Fibroblast of the aortic adventitia (primary cell): Measurements from ENCODE around the gene GATC. TPM values are rescaled to one million over a fixed set of nuclear protein-coding genes. Genes with fewer than 3 reads are reported as not detected.
"Not testable (repeated sequence)": the region's sequence is repeated elsewhere in the genome, so short reads cannot be mapped to it uniquely, and the experiment has no call there.

Experiments used
- DNase-seq: peaks from one replicate; pipeline ENCODE4 v3.0.0-alpha.2; 2010; ENCODE audit warnings: low read depth
- H3K4me3 ChIP-seq: 2 replicates; pipeline ENCODE4 v1.5.1; 2011; ENCODE audit warnings: low read depth, mild to moderate bottlenecking, control low read depth, low read length, moderate library complexity
- total RNA-seq: library from RNA; depleted of rRNA; stranded (reverse); fragments of >200 nt; gene quantifications from 2 replicates; pipeline ENCODE4 v1.2.3, GENCODE V29; 2012; ENCODE audit warnings: low replicate concordance
- TF ChIP-seq, protein P1 (sequence below): IDR thresholded peaks from 2 replicates; pipeline ENCODE4 v1.5.1; 2011; ENCODE audit warnings: mild to moderate bottlenecking, low read length, control low read depth, inconsistent platforms; ENCODE audit not compliant: insufficient read depth

The GATC gene
- total RNA-seq, 1 donor = 20.5 TPM

DNA sequence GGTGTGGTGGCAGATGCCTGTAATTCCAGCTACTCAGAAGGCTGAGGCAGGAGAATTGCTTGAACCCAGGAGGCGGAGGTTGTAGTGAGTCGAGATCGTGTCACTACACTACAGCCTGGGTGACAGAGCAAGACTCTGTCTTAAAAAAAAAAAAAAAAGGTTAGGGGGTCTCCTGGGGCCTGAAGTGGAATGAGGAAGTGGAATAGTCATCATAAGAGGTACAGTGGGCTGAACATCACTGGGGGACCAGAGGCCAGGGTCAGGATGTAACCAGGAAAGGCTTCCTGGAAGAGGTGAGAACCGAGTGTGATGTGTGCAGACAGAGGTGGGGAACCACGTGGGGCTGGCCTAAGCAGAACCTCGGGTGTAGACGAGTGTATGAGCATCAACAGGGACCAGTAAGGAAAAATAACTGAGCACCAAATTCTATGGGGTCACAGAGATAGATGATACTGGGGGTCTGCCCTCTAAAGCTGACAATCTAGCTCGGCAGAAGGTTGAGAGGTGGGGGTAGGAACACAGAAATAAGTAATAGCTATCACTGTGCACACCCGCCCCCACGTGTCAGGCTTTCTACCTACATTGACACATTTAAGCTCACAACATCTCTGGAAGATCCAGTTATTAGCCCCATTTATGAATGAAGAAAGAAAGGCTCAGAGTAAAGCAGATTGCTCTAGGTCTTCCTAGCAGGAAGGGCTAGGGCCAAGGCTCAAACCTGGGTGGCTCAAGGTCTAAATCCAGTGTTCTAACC, 13.3 kb upstream of the GATC start:
- DNase-seq = no peak
- TF ChIP-seq, protein P1, sequence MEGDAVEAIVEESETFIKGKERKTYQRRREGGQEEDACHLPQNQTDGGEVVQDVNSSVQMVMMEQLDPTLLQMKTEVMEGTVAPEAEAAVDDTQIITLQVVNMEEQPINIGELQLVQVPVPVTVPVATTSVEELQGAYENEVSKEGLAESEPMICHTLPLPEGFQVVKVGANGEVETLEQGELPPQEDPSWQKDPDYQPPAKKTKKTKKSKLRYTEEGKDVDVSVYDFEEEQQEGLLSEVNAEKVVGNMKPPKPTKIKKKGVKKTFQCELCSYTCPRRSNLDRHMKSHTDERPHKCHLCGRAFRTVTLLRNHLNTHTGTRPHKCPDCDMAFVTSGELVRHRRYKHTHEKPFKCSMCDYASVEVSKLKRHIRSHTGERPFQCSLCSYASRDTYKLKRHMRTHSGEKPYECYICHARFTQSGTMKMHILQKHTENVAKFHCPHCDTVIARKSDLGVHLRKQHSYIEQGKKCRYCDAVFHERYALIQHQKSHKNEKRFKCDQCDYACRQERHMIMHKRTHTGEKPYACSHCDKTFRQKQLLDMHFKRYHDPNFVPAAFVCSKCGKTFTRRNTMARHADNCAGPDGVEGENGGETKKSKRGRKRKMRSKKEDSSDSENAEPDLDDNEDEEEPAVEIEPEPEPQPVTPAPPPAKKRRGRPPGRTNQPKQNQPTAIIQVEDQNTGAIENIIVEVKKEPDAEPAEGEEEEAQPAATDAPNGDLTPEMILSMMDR = no peak
- H3K4me3 ChIP-seq = no peak overlapping the region

DNA sequence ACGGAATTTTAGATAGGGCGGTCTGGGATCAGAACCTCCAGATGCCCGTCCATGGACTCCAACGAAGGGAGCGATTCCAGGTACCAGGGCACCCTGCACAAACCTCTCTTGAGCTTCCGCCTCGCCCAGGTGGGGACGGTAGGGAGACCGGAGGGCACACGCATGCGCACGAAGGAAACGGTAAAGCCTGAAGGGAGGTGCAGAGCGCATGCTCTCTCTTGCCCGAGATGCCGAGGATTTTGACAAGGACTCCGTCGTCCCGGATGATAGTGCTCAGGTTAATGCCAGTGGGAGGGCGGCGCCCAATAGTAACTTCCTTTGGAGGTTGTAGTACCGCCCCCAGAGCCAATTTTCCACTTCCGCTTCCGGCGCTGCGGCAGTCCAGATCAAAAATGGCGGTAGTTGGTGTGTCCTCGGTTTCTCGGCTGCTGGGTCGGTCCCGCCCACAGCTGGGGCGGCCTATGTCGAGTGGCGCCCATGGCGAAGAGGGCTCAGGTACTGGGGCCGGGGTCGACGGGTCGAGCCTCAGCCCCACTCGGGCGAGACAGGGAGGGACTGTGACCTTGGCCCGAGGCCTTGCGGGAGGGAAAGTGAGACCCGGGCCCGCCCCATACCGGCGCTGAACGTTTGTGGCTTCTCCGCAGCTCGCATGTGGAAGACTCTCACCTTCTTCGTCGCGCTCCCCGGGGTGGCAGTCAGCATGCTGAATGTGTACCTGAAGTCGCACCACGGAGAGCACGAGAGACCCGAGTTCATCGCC, 8.3 kb upstream of the GATC start, which contains the start of gene COX6A1:
Gene COX6A1 (plus strand): TSS at position 379 of the 760 bp plus-strand sequence. CDS start 14 bp downstream, at position 393.
- peak; percentile 97 for DNase-seq
- TF ChIP-seq, protein P1 = no peak
- H3K4me3 ChIP-seq = peak within 1 kb of the TSS; percentile 96

DNA sequence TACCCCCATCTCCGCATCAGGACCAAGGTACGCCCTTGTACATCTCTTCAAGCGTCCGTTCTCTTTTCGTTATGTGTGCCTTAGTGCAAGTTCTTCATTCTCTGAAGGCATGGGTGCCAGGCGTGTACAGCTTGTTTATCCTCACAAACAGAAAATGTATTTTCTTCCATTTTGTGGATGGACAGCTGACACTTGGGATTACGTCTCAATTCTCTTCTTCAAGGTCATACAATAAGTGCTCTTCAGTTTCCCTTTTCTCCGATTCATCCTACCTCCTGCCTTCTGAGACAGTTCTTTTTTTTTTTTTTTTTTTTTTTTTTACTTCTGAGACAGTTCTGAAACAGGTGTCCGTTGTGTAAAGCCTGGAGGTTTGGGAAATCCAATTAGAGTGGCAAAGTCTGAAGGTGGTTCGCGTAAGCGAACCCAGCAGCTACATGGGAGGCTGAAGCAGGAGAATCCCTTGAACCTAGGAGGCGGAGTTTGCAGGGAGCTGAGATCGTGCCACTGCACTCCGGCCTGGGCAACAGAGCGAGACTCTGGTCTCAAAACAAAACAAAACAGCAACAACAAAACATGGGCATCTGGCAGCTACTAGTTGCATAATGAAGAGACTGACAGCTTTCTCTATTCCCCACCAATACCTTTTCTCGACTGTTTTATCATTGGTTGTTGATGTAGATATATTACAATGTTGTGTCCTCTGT, 7.6 kb upstream of the GATC start:
- DNase-seq = no peak

DNA sequence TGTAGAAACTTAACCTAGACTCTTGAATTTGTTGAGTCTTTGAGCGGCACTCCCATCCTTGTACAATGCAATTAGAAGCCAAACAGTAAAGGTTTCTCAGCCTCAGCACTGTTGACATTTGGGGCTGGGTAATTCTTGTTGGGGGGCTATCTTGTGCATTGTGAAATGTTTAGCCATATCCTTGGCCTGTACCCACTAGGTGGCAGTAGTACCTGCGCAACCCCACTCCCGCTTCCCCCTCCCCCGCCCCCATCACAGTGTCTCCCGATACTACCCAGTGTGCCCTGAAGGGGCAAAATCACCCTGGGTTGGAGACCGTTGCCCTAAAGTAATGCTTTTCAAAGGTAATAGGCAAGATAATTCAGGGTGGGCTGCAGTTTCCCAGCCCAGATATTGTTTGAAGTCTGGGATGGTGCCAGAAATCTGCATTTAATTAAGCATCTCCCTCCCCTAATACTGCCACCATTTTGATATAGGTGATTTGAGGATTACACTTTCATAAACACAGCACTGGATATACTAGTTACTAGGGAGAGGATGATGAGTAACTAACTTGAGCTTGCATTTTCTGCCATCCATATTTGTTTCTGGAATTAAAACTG, 6.5 kb upstream of the GATC start:
- peak overlapping the region; percentile 14 for H3K4me3 ChIP-seq
- TF ChIP-seq, protein P1 = peak; percentile 50
- DNase-seq = peak; percentile 53

More for the DNA sequence above, 7.6 kb upstream of the GATC start:
- TF ChIP-seq, protein P1 = no peak
- peak overlapping the region; percentile 96 for H3K4me3 ChIP-seq

DNA sequence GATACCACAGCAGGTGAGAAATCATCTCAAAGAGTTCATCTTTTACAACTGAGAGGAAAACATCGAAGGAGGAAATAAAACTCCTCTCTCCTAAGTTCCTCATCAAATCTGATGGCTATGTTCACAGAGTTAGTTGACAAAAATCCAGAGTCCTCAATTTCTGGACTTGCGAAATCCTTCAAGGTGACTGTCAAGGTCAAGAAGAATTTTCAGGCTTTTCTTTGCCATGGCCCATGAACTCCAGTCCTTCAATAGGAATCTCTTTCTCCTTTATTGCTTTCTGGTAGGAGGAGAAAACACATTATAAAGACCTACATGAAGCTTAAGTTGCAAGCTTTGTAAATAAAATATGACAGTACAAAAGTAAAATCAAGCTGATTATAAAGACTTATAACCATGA, 1.6 kb upstream of the GATC start:
- TF ChIP-seq, protein P1 = no peak
- DNase-seq = no peak
- H3K4me3 ChIP-seq = peak overlapping the region; percentile 100

DNA sequence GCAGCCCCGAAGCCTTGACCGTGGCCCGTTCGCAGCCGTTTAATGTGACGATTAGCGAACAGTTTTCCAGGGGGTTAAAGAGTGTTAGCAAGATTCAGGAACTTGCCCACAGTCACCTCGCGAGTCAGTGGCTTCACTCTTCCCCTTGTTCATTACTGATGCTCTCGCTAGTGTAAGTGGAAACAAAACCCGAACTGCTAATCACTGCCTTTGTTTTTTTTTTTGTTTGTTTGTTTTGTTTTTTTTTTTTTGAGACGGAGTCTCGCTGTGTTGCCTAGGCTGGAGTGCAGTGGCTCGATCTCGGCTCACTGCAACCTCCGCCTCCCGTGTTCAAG, 567 bp downstream of the GATC start:
- peak overlapping the region; percentile 100 for H3K4me3 ChIP-seq
- DNase-seq = not testable (repeated sequence)

DNA sequence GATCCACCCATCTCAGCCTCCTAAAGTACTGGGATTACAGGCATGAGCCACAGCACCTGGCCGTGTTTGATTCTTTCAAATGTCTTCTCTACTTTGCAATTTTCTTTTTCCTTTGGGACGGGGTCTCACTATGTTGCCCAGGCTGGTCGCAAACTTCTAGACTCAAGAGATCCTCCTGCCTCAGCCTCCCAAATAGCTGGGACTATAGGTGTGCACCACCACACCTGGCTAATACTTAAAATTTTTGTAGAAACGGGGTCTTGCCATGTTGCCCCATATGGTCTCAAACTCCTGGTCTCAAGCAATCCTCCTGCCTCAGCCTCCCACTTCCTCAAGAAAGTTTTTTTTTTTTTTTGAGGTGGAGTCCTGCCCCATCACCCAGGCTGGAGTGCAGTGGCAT, 1.7 kb downstream of the GATC start:
- H3K4me3 ChIP-seq = no peak overlapping the region
- DNase-seq = no peak
- TF ChIP-seq, protein P1 = no peak

DNA sequence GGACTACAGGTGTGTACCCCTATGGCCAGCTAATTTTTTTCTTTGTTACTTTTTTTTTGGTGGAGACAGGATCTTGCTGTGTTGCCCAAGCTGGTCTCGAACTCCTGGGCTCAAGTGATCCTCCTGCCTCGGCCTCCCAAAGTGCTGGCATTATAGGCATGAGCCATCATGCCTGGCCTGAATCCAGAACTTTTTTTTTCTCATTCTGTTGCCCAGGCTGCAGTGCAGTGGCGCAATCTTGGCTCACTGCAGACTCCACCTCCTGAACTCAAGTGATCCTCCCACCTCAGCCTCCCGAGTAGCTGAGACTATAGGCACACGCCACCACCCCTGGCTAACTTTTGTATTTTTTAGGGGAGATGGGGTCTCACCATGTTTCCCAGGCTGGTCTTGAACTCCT, 6.3 kb downstream of the GATC start:
- not testable (repeated sequence) for DNase-seq, H3K4me3 ChIP-seq
